OCI-LY3 (cell line): Measurements from ENCODE around the gene RNF121.

ENCODE experiments used
- H2AFZ ChIP-seq: fragments of 200-600, 300-600 bp; shearing (Covaris generic); 2 replicates; pipeline ENCODE4 v1.6.0; 2014; ENCODE audit warnings: antibody characterized with exemption, low read depth, low read length
- H3K27ac ChIP-seq: fragments of 200-600, 300-600 bp; sonication (generic); 2 replicates; pipeline ENCODE4 v1.5.1; 2014; ENCODE audit warnings: mild to moderate bottlenecking, low read length, moderate library complexity, mixed read lengths
- H3K27me3 ChIP-seq: fragments of 200-600, 300-600 bp; sonication (generic); 2 replicates; pipeline ENCODE4 v1.6.1; 2014; ENCODE audit warnings: low read depth, low read length, mixed read lengths
- H3K36me3 ChIP-seq: fragments of 200-600, 300-600 bp; sonication (generic); replicated peaks from 2 replicates; pipeline ENCODE3; 2014; ENCODE audit warnings: low read depth, low read length, mixed read lengths
- H3K4me1 ChIP-seq: fragments of 300-600, 200-600 bp; sonication (generic); 2 replicates; pipeline ENCODE4 v1.6.1; 2014; ENCODE audit warnings: low read length, mixed read lengths
- H3K4me2 ChIP-seq: fragments of 200-600, 300-600 bp; sonication (generic); 2 replicates; pipeline ENCODE4 v1.6.1; 2014; ENCODE audit warnings: low read length, mixed read lengths
- H3K4me3 ChIP-seq: fragments of 300-600, 200-600 bp; sonication (generic); 2 replicates; pipeline ENCODE4 v1.5.1; 2014; ENCODE audit warnings: antibody characterized with exemption, mild to moderate bottlenecking, low read length, moderate library complexity
- H3K79me2 ChIP-seq: fragments of 300-600, 200-600 bp; shearing (Covaris generic); 2 replicates; pipeline ENCODE4 v1.6.1; 2014; ENCODE audit warnings: mild to moderate bottlenecking, low read length, mixed read lengths
- H3K9ac ChIP-seq: fragments of 300-600, 200-600 bp; shearing (Covaris generic); 2 replicates; pipeline ENCODE4 v1.6.0; 2014; ENCODE audit warnings: mild to moderate bottlenecking, low read length, moderate library complexity
- H3K9me3 ChIP-seq: fragments of 200-600, 300-600 bp; shearing (Covaris generic); 2 replicates; pipeline ENCODE4 v1.6.1; 2014; ENCODE audit warnings: low read length, mixed read lengths; ENCODE audit not compliant: insufficient read depth
- H4K20me1 ChIP-seq: fragments of 200-600, 300-600 bp; sonication (generic); 2 replicates; pipeline ENCODE4 v1.6.1; 2016; ENCODE audit warnings: low read length, mixed read lengths; ENCODE audit not compliant: insufficient read depth
- CTCF ChIP-seq: fragments of 200-600, 300-600 bp; sonication (generic); IDR thresholded peaks from 2 replicates; pipeline ENCODE4 v1.5.1; 2014; ENCODE audit warnings: antibody characterized with exemption, low read length, low read depth
- EZH2phosphoT487 ChIP-seq: fragments of 200-600 bp; shearing (Covaris generic); IDR thresholded peaks from 2 replicates; pipeline ENCODE4 v1.6.1; 2018; ENCODE audit warnings: antibody characterized with exemption, mixed run types, low read depth

RNF121 gene

GRCh38 chr11:72036687-72037086 lies 107.8 kb downstream of the RNF121 start:
- no peaks in the 10 kb centered on the region for H3K27me3 ChIP-seq
- no peak overlapping the region for H3K27ac ChIP-seq
- no peak overlapping the region for H3K4me3 ChIP-seq
- no peaks in the 10 kb centered on the region for H3K4me1 ChIP-seq
- TF ChIP-seq CTCF (no peak), EZH2phosphoT487 (no peak)
- H3K79me2 ChIP-seq, result peaks cover 34% of the 10 kb centered on the region
- no peak overlapping the region for H3K9ac ChIP-seq
- H3K4me2 ChIP-seq, result no peak overlapping the region
- no peaks in the 10 kb centered on the region for H3K9me3 ChIP-seq
- no peak overlapping the region for H2AFZ ChIP-seq
- peaks cover 12% of the 10 kb centered on the region for H3K36me3 ChIP-seq
- H4K20me1 ChIP-seq, result peaks cover 5% of the 10 kb centered on the region; the same call in 1 of the 2 replicates

GRCh38 chr11:72037554-72038311 lies 108.9 kb downstream of the RNF121 start:
- Histone ChIP-seq H4K20me1 (peaks cover 5% of the 10 kb centered on the region; the same call in 1 of the 2 replicates), H3K27ac (no peak overlapping the region), H3K4me1 (no peaks in the 10 kb centered on the region), H3K4me3 (no peak overlapping the region), H3K9me3 (no peaks in the 10 kb centered on the region), H3K27me3 (no peaks in the 10 kb centered on the region), H3K36me3 (peaks cover 12% of the 10 kb centered on the region), H3K79me2 (peaks cover 34% of the 10 kb centered on the region), H3K9ac (no peak overlapping the region), H2AFZ (no peak overlapping the region), H3K4me2 (no peak overlapping the region)
- no peak for TF ChIP-seq EZH2phosphoT487
- no peak for TF ChIP-seq CTCF

- H3K36me3 ChIP-seq, result peaks cover 12% of the 10 kb centered on the region
- H4K20me1 ChIP-seq, result peaks cover 5% of the 10 kb centered on the region; the same call in 1 of the 2 replicates
- no peak for TF ChIP-seq CTCF
- TF ChIP-seq EZH2phosphoT487, result no peak
- H3K27me3 ChIP-seq, result no peaks in the 10 kb centered on the region
- no peaks in the 10 kb centered on the region for H3K4me1 ChIP-seq
- H2AFZ ChIP-seq, result no peak overlapping the region
- H3K4me2 ChIP-seq, result no peak overlapping the region
- H3K9ac ChIP-seq, result no peak overlapping the region
- no peaks in the 10 kb centered on the region for H3K9me3 ChIP-seq
- H3K79me2 ChIP-seq, result peaks cover 34% of the 10 kb centered on the region
- no peak overlapping the region for H3K4me3 ChIP-seq
- no peak overlapping the region for H3K27ac ChIP-seq
Measured at GRCh38 chr11:72038491-72038890, 109.6 kb downstream of the RNF121 start.

GRCh38 chr11:72039031-72039855 lies 110.4 kb downstream of the RNF121 start:
- H3K4me1 ChIP-seq, result no peaks in the 10 kb centered on the region
- no peak overlapping the region for H3K4me2 ChIP-seq
- H3K27me3 ChIP-seq, result no peaks in the 10 kb centered on the region
- no peak overlapping the region for H3K27ac ChIP-seq
- H3K79me2 ChIP-seq, result peaks cover 34% of the 10 kb centered on the region
- TF ChIP-seq CTCF (no peak), EZH2phosphoT487 (no peak)
- peaks cover 5% of the 10 kb centered on the region; the same call in 1 of the 2 replicates for H4K20me1 ChIP-seq
- no peak overlapping the region for H3K4me3 ChIP-seq
- no peaks in the 10 kb centered on the region for H3K9me3 ChIP-seq
- H3K36me3 ChIP-seq, result peaks cover 8% of the 10 kb centered on the region
- no peak overlapping the region for H2AFZ ChIP-seq
- no peak overlapping the region for H3K9ac ChIP-seq
